ENCODE measurements around the gene MYH10.
A peak's percentile ranks its signal among the peaks of the same experiment; 100 is the strongest.

MYH10 gene

GRCh38 chr17:8487130-8487645 lies 143.3 kb downstream of the MYH10 start:
- FAIRE-seq (no peak), DNase-seq (ENCODE audit: insufficient read length, low spot score) (no peak)
- no peak for TF ChIP-seq TAF1 (IDR thresholded peaks at IDR 0.05; ENCODE audit: low read depth, low read length)
- no peak for TF ChIP-seq POU2F2 (IDR thresholded peaks at IDR 0.05; ENCODE audit: low read depth, low read length)
- no peak for TF ChIP-seq SPI1 (IDR thresholded peaks at IDR 0.05; ENCODE audit: low read depth, low read length)
- no peak for TF ChIP-seq POLR2AphosphoS5 (IDR thresholded peaks at IDR 0.05; ENCODE audit: low read depth, low read length)
- no peak for TF ChIP-seq POLR2A (IDR thresholded peaks at IDR 0.05; ENCODE audit: low read depth, low read length)
- no peak for TF ChIP-seq PAX5 (IDR thresholded peaks at IDR 0.05; ENCODE audit: insufficient read depth, low read length, severe bottlenecking)

DNA sequence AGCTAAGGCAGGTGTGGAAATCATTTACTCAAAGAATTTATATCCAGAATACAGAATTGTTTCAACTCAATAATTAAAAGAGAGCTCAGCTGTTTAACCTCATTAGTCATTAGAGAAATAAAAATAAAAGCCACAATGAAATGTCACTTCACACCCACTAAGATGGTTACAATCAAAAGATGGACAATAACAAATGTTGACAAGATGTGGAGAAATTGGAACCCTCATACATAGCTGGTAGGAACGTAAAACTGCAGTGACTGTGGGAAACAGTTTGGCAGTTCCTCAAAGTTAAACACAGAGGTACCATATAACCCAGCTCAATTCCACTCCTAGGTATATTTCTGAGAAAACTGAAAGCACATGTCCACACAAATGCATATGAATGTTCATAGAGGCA lies 145.0 kb downstream of the MYH10 start:
- DNase-seq (ENCODE audit: insufficient read length, low spot score), result no peak
- no peak for TF ChIP-seq SPI1 (IDR thresholded peaks at IDR 0.05; ENCODE audit: low read depth, low read length)
- no peak for TF ChIP-seq TAF1 (IDR thresholded peaks at IDR 0.05; ENCODE audit: low read depth, low read length)
- no peak for TF ChIP-seq POLR2A (IDR thresholded peaks at IDR 0.05; ENCODE audit: low read depth, low read length)
- no peak for TF ChIP-seq POU2F2 (IDR thresholded peaks at IDR 0.05; ENCODE audit: low read depth, low read length)
- TF ChIP-seq PAX5 (IDR thresholded peaks at IDR 0.05; ENCODE audit: insufficient read depth, low read length, severe bottlenecking), result no peak
- no peak for TF ChIP-seq POLR2AphosphoS5 (IDR thresholded peaks at IDR 0.05; ENCODE audit: low read depth, low read length)
- no peak for FAIRE-seq

- no peak for FAIRE-seq
- DNase-seq (ENCODE audit: insufficient read length, low spot score), result no peak
- no peak for TF ChIP-seq POLR2AphosphoS5 (IDR thresholded peaks at IDR 0.05; ENCODE audit: low read depth, low read length)
These were observed 146.1 kb downstream of the MYH10 start for GRCh38 chr17:8484465-8484864.

DNA sequence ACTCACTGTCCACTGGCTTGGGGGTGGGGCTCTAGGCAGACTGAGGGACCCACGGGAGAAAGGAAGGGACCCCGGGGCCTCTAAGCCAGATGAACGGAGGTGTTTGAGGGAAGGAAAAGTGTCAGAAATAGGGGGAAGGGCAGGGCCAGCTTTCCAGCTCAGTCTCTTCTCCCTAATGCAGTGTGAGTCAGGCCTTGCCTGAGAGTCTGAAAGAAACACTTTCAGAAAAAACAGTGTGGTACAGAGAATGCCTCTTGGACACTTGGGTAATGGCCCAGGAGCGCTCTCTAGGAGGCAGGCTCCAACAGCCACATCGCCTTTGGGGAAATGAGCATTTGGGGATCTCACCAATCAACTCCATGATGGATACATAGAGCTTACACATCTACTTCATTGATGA lies 148.0 kb downstream of the MYH10 start:
- DNase-seq (ENCODE audit: insufficient read length, low spot score) (no peak), FAIRE-seq (no peak)
- no peak for TF ChIP-seq POLR2AphosphoS5 (IDR thresholded peaks at IDR 0.05; ENCODE audit: low read depth, low read length)
- TF ChIP-seq SPI1 (IDR thresholded peaks at IDR 0.05; ENCODE audit: low read depth, low read length), result no peak
- TF ChIP-seq POU2F2 (IDR thresholded peaks at IDR 0.05; ENCODE audit: low read depth, low read length), result no peak
- TF ChIP-seq PAX5 (IDR thresholded peaks at IDR 0.05; ENCODE audit: insufficient read depth, low read length, severe bottlenecking), result no peak
- no peak for TF ChIP-seq POLR2A (IDR thresholded peaks at IDR 0.05; ENCODE audit: low read depth, low read length)
- TF ChIP-seq TAF1 (IDR thresholded peaks at IDR 0.05; ENCODE audit: low read depth, low read length), result no peak

GRCh38 chr17:8481703-8482102 lies 148.8 kb downstream of the MYH10 start:
- TF ChIP-seq POU2F2 (IDR thresholded peaks at IDR 0.05; ENCODE audit: low read depth, low read length), result no peak
- no peak for TF ChIP-seq SPI1 (IDR thresholded peaks at IDR 0.05; ENCODE audit: low read depth, low read length)
- no peak for TF ChIP-seq PAX5 (IDR thresholded peaks at IDR 0.05; ENCODE audit: insufficient read depth, low read length, severe bottlenecking)
- no peak for TF ChIP-seq POLR2AphosphoS5 (IDR thresholded peaks at IDR 0.05; ENCODE audit: low read depth, low read length)
- no peak for TF ChIP-seq TAF1 (IDR thresholded peaks at IDR 0.05; ENCODE audit: low read depth, low read length)
- no peak for TF ChIP-seq POLR2A (IDR thresholded peaks at IDR 0.05; ENCODE audit: low read depth, low read length)
- DNase-seq (ENCODE audit: insufficient read length, low spot score) (no peak), FAIRE-seq (no peak)

- FAIRE-seq (no peak), DNase-seq (ENCODE audit: insufficient read length, low spot score) (no peak)
- TF ChIP-seq POLR2AphosphoS5 (IDR thresholded peaks at IDR 0.05; ENCODE audit: low read depth, low read length) (no peak), POU2F2 (IDR thresholded peaks at IDR 0.05; ENCODE audit: low read depth, low read length) (no peak), TAF1 (IDR thresholded peaks at IDR 0.05; ENCODE audit: low read depth, low read length) (no peak), POLR2A (IDR thresholded peaks at IDR 0.05; ENCODE audit: low read depth, low read length) (no peak), PAX5 (IDR thresholded peaks at IDR 0.05; ENCODE audit: insufficient read depth, low read length, severe bottlenecking) (no peak), SPI1 (IDR thresholded peaks at IDR 0.05; ENCODE audit: low read depth, low read length) (no peak)
These were observed 149.4 kb downstream of the MYH10 start for GRCh38 chr17:8481089-8481488.

DNA sequence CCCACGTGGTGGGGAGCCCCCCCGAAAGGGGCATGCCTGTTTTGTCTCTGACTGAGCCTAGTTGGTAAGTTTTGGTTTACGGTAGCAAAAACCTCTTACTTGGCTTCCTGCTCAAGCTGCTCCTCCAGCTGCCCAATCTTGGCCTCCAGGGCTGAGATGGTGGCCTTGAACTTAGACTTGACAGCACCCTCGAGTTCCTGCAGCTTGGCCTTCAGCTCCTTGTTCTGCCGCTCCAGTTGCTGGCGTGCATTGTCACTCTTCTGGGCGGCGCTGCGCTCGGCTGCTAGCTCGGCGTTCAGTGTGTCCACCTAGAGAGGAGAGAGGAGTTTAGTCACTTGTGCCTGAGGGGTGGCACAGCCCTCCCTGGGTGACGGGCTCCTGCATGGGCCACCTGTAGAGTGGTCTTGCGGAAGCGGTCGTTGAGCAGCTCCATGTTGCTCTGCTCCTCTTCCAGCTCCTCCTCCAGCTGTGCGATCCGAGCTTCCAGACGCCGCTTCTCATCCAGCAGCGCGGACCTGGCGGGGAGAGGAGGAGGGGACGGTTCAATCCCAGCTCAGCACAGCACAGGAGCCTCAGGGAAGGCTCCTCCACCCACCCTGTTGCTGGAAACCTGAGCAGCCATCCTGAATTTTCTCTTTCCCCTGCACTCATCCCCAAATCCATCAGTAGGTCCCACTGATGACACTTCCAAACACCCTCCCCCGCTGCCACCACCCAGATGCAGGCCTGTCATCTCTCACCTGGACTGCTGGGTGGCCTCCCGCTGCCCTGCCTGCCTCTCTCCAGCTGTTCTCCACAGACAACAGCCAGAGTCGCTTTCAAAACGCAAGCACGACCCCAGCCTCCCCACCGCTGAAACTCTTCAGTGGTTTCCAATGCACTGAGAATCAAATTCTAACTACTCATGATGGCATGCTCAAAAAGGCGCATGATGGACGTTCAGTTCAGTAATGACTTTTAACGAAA lies 150.2 kb downstream of the MYH10 start:
- no peak for TF ChIP-seq POU2F2 (IDR thresholded peaks at IDR 0.05; ENCODE audit: low read depth, low read length)
- no peak for TF ChIP-seq PAX5 (IDR thresholded peaks at IDR 0.05; ENCODE audit: insufficient read depth, low read length, severe bottlenecking)
- no peak for TF ChIP-seq POLR2AphosphoS5 (IDR thresholded peaks at IDR 0.05; ENCODE audit: low read depth, low read length)
- TF ChIP-seq SPI1 (IDR thresholded peaks at IDR 0.05; ENCODE audit: low read depth, low read length), result no peak
- no peak for TF ChIP-seq TAF1 (IDR thresholded peaks at IDR 0.05; ENCODE audit: low read depth, low read length)
- no peak for TF ChIP-seq POLR2A (IDR thresholded peaks at IDR 0.05; ENCODE audit: low read depth, low read length)
- FAIRE-seq, result no peak
- DNase-seq (ENCODE audit: insufficient read length, low spot score), result no peak

- TF ChIP-seq TAF1 (IDR thresholded peaks at IDR 0.05; ENCODE audit: low read depth, low read length) (no peak), PAX5 (IDR thresholded peaks at IDR 0.05; ENCODE audit: insufficient read depth, low read length, severe bottlenecking) (no peak), SPI1 (IDR thresholded peaks at IDR 0.05; ENCODE audit: low read depth, low read length) (no peak), POLR2AphosphoS5 (IDR thresholded peaks at IDR 0.05; ENCODE audit: low read depth, low read length) (no peak), POLR2A (IDR thresholded peaks at IDR 0.05; ENCODE audit: low read depth, low read length) (no peak), POU2F2 (IDR thresholded peaks at IDR 0.05; ENCODE audit: low read depth, low read length) (no peak)
- FAIRE-seq, result no peak
These were observed 151.0 kb downstream of the MYH10 start for GRCh38 chr17:8479431-8479947.

DNA sequence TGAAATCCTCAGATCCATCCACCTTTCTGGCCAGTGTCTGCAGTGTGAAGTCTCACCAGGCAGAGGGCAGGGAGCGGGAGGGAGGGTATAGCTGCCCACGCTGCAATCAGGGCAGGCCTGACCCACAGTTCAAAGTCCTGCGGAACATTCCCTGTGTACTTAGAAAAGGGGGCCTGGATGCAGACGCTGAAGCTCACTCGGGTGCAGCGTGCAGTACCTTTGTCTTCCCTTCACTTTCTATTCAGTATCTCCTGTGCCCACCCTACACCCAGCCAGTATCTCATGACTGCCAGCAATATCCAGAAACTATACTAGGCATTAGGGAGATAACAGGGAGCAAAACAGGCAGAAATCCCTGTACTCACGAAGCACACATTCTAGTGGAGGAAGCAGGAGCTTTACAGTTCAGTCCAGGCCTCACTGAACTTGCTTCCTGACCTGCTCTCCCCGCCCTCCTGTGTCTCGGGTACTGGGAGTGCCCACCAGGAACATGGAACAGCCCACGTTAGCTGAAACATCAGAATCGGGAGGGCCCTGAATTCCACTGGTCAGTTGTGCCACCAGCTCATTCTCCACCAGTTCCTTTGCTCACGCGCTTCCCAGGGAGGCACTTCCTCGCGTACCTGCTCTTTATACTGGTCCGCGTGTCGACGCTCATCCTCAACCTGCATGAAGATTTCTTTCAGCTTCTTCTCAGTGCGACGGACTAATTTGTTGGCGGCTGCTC lies 152.6 kb downstream of the MYH10 start:
- FAIRE-seq, result no peak
- DNase-seq (ENCODE audit: insufficient read length, low spot score), result no peak
- TF ChIP-seq TAF1 (IDR thresholded peaks at IDR 0.05; ENCODE audit: low read depth, low read length) (no peak), SPI1 (IDR thresholded peaks at IDR 0.05; ENCODE audit: low read depth, low read length) (no peak), POLR2A (IDR thresholded peaks at IDR 0.05; ENCODE audit: low read depth, low read length) (0 out of 2 replicates have a peak, but pooled peaks have one; percentile 6), POU2F2 (IDR thresholded peaks at IDR 0.05; ENCODE audit: low read depth, low read length) (no peak)

More at GRCh38 chr17:8479431-8479947, 151.0 kb downstream of the MYH10 start:
- DNase-seq (ENCODE audit: insufficient read length, low spot score), result no peak

Data from GM12891 (cell line).